Parathyroid adenoma (tissue), 2 donors: Measurements from ENCODE around the gene HHATL.

Experiments used
- H2AFZ ChIP-seq: fragments of 300-600 bp; sonication (generic); one replicate; pipeline ENCODE4 v1.7.0; 2017; ENCODE audit warnings: antibody characterized with exemption, mild to moderate bottlenecking
- H3K27ac ChIP-seq: fragments of 300-600 bp; sonication (generic); one replicate; pipeline ENCODE4 v1.7.0; 2017
- H3K27me3 ChIP-seq: fragments of 300-600 bp; sonication (generic); one replicate; pipeline ENCODE4 v1.7.0; 2017; ENCODE audit warnings: low read length; ENCODE audit not compliant: control insufficient read depth, insufficient read depth
- H3K36me3 ChIP-seq: fragments of 300-600 bp; sonication (generic); one replicate; pipeline ENCODE4 v1.7.0; 2017; ENCODE audit warnings: low read length; ENCODE audit not compliant: control insufficient read depth, insufficient read depth
- H3K4me1 ChIP-seq: fragments of 300-600 bp; sonication (generic); one replicate; pipeline ENCODE4 v1.7.0; 2017; ENCODE audit warnings: control low read depth
- H3K4me2 ChIP-seq: fragments of 300-600 bp; sonication (generic); one replicate; pipeline ENCODE4 v1.7.0; 2017; ENCODE audit warnings: low read length
- H3K4me3 ChIP-seq: fragments of 300-600 bp; sonication (generic); one replicate; pipeline ENCODE4 v1.7.0; 2017; ENCODE audit warnings: low read depth, low read length
- H3K79me2 ChIP-seq: fragments of 300-600 bp; sonication (generic); one replicate; pipeline ENCODE4 v1.7.0; 2017; ENCODE audit warnings: control low read depth
- H3K9ac ChIP-seq: fragments of 300-600 bp; sonication (generic); one replicate; pipeline ENCODE4 v1.7.0; 2017; ENCODE audit warnings: mild to moderate bottlenecking
- H3K9me3 ChIP-seq: fragments of 300-600 bp; sonication (generic); one replicate; pipeline ENCODE4 v1.7.0; 2017; ENCODE audit warnings: low read length; ENCODE audit not compliant: control insufficient read depth
- TF ChIP-seq, protein P1 (sequence below): fragments of 300-600 bp; sonication (generic); IDR thresholded peaks from one replicate; pipeline ENCODE4 v1.7.0; 2017; ENCODE audit warnings: antibody characterized with exemption, mild to moderate bottlenecking
- donor health status: primary hyperparathyroidism.

The HHATL gene

DNA sequence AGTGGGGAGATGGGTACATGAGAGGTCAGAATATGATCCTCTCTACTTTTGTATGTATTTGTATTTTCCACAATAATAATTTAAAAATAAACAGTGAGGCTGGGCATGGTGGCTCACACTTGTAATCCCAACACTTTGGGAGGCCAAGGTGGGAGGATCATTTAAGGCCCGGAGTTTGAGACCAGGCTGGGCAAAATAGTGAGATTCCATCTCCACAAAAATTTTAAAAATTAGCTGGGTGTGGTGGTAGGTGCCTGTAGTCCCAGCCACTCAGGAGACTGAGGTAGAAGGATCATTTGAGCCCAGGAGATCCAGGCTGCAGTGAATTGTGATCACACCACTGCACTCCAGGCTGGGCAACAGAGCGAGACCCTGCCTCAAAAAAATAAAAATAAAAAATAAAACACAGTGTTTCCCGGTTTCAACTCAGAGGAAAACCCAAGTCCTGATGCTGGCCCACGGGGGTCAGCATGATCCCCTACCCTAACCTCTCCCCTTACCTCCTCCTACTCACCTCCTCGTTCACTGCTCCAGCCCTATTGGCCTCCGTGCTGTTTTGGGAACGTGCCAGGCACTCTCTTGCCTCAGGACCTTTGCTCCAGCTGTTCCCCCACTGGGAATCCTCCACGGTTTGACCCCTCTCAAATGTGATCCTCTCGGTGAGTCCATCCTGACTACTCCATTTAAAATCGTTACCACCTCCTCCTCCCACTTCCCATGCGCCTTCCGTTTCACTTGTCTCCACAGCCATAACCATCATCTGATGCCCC lies 20.1 kb downstream of the HHATL start:
- Histone ChIP-seq H3K4me3 (no peak overlapping the region), H3K4me1 (peaks cover 4% of the 10 kb centered on the region), H3K9me3 (no peaks in the 10 kb centered on the region), H3K27ac (no peak overlapping the region), H3K27me3 (no peaks in the 10 kb centered on the region), H3K79me2 (no peaks in the 10 kb centered on the region), H3K4me2 (no peak overlapping the region), H3K9ac (no peak overlapping the region), H2AFZ (no peak overlapping the region), H3K36me3 (no peaks in the 10 kb centered on the region)
- TF ChIP-seq, protein P1, sequence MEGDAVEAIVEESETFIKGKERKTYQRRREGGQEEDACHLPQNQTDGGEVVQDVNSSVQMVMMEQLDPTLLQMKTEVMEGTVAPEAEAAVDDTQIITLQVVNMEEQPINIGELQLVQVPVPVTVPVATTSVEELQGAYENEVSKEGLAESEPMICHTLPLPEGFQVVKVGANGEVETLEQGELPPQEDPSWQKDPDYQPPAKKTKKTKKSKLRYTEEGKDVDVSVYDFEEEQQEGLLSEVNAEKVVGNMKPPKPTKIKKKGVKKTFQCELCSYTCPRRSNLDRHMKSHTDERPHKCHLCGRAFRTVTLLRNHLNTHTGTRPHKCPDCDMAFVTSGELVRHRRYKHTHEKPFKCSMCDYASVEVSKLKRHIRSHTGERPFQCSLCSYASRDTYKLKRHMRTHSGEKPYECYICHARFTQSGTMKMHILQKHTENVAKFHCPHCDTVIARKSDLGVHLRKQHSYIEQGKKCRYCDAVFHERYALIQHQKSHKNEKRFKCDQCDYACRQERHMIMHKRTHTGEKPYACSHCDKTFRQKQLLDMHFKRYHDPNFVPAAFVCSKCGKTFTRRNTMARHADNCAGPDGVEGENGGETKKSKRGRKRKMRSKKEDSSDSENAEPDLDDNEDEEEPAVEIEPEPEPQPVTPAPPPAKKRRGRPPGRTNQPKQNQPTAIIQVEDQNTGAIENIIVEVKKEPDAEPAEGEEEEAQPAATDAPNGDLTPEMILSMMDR, result no peak

DNA sequence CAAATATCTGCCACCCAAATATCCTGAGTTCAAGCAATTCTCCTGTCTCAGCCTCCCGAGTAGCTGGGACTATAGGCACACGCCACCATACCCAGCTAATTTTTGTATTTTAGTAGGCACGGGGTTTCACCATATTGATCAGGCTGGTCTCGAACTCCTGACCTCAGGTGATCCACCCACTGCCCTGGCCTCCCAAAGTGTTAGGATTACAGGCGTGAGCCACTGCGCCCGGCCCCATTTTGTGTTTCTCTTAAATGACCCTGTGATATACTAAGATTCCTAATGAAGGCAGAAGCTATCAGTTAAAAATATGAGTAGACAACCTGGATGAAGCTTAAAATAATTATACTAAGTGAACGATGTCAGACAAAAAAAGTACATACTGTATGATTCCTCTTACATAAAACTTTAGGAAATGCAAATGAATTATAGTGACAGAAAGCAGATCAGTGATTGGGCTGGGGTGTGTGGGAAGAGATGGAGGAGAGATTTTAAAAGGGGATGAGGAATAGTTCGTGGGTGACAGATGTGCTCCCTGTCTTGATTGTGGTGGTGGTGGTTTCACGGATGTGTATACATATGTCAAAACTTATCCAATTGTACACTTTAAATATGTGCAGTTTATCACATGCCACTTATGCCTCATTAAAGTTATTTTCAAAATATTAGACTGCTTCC lies 21.1 kb downstream of the HHATL start:
- Histone ChIP-seq H3K27ac (no peak overlapping the region), H3K36me3 (no peaks in the 10 kb centered on the region)
- TF ChIP-seq, protein P1, result no peak

DNA sequence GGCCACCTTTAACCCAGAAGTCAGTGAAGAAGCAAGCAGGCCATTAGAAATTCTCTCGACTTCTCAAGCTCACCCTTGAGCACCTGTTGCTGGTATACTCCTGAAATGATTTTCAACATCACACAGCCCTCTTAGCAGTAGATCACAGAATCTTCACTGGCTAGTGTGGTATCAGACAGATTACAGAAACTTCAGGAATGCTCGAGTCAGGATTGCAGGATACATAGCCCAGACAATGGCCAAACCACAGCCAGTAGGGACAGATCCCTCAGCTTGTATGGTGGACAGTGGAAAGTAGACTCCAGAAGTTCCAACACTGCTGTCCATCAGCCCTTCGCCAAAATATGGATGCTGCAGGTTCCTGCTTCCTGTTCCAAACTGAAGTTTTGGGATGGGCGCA lies 21.8 kb downstream of the HHATL start:
- no peak overlapping the region for H3K27ac ChIP-seq
- H3K9ac ChIP-seq, result no peak overlapping the region
- TF ChIP-seq, protein P1, result no peak
- H3K9me3 ChIP-seq, result no peaks in the 10 kb centered on the region
- H3K79me2 ChIP-seq, result no peaks in the 10 kb centered on the region
- H3K4me3 ChIP-seq, result no peak overlapping the region
- H2AFZ ChIP-seq, result no peak overlapping the region
- peaks cover under 1% of the 10 kb centered on the region for H3K4me1 ChIP-seq
- no peaks in the 10 kb centered on the region for H3K27me3 ChIP-seq
- H3K36me3 ChIP-seq, result no peaks in the 10 kb centered on the region
- no peak overlapping the region for H3K4me2 ChIP-seq

More for the DNA sequence above, 21.1 kb downstream of the HHATL start:
- Histone ChIP-seq H3K27me3 (no peaks in the 10 kb centered on the region), H3K4me2 (no peak overlapping the region), H3K79me2 (no peaks in the 10 kb centered on the region), H2AFZ (no peak overlapping the region), H3K4me3 (no peak overlapping the region), H3K4me1 (peaks cover 4% of the 10 kb centered on the region), H3K9me3 (no peaks in the 10 kb centered on the region), H3K9ac (no peak overlapping the region)

DNA sequence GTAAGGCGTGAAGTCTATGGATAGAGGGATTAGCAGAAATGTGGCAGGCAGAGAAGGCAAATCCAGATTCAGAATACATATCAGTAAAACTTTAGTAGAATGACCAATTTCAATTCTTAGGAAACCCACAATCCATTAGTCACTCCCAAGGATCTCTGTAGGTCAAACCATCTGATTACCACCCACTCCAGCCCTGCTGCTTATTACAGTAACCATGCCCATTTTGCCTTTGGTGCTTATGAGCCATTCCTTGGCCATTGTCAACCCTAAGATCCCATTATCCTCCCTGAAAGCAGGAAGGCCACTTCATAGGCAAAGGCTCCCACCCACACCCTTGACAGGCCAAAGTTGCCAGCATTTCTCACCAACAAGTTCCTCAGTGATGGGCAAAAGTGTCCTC lies 22.3 kb downstream of the HHATL start:
- no peaks in the 10 kb centered on the region for H3K9me3 ChIP-seq
- TF ChIP-seq, protein P1, result no peak
- no peak overlapping the region for H3K27ac ChIP-seq
- H3K79me2 ChIP-seq, result no peaks in the 10 kb centered on the region
- no peaks in the 10 kb centered on the region for H3K36me3 ChIP-seq
- H3K4me1 ChIP-seq, result no peaks in the 10 kb centered on the region
- no peak overlapping the region for H3K4me3 ChIP-seq
- H3K9ac ChIP-seq, result no peak overlapping the region
- no peaks in the 10 kb centered on the region for H3K27me3 ChIP-seq
- H3K4me2 ChIP-seq, result no peak overlapping the region
- H2AFZ ChIP-seq, result no peak overlapping the region
